ENCODE measurements around the gene KLF13.

KLF13 gene

DNA sequence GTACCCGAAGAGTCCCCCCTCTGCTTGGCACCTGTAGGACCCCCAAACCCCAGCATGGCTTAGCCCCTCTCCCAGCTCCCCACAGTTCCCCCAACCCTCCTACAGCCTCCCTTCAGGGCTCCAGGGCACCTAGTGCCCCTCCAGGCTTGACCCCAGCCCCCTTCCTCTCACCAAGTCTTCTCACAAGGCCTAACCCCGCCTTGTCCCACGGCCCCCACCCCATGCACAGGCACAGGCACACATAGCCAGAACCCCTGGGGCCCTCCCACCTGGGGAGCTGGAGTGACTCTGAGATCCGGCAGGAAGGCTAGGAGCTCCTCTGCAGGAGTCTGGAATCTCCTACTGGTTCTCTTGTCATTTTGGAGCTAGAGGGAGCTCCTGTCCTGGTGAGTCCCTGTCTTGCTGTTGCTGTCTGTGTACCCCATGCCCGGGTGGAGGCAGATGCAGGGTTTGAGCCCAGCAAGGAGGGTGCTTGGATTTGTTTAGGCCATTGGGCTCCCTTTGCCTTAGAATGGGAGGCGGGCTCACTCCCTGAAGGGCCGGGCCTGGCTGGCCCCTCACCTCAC, 39.6 kb downstream of the KLF13 start:
- no peak for FAIRE-seq

DNA sequence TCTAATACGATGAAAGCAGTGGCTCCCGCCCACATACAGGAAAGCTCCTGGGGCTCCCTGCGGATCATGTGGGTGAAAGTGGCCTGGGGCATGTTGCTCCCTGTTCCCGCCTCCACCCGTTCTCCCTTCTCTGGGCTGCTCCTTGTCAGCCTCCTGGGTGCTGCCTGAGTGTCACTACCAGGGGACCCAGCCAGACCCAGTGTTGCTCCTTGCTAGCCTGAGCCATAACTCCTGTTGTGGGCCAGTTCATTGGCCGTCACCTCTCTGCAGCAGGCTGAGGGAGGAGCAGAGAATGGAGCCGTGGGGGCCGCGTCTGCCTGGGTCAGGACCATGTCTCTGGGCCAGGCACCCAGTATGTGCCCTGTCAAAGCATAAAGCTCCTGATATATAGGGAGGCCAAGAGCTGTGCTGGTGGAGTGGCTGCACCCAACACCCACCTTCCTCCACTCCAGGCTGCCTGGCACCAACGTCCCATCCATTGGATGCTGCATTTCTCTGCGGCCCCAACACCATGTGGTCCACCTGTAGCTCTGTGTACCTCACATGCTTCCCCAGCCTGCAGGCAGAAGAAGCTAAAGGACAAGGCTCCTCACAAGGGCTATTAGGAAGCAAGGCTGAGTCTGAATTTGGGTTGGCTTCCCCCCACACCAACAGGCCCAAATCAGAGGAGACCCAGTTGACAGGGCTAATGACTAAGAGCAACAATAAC, 40.5 kb downstream of the KLF13 start:
- no peak for FAIRE-seq

DNA sequence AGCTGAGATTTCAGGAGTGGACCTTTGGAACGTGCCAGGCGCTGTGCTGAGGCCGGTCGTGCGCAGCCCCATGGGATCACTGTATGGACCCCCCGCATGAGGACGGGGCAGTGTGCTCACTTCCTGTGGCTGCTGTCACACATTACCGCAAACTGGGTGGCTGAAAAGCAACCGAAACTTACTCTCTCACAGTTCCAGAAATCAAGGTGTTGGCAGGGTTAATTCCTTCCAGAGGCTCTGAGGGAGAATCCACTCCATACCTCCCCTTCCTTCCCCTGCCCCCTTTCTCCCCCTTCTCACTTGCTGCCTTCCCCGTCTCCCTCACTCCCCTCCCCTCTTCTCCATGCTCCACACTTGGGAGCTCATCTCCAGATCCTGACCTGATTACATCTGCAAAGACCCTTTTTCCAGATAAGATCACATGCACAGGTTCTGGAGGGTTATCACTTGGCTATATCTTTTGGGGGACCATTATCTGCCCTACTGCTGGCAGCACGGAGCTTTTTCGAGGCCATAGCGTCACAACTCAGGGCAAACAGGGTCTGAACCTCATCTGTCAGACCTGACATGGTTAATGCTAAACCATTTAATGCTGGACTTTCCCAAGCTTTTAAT, 41.2 kb downstream of the KLF13 start:
- no peak for FAIRE-seq

DNA sequence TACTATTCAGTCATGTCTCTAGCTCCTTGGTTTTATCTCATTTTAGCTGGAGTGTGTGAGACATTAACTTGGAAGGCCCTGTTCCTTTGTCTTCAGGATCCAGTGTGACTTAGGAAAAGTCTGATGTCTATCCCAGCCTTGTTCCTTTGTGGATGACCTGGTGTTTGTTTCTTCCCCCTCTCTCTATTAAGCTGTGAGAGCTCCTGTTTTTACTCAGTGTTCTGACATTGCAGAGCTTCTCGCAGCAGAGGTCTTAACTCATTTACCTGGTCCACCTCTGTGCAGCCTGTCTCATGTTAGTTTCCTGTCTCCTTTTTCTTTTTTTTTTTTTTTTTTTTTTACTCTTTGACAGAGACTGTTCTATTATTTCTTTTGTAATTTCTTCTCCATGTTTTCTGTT, 43.1 kb downstream of the KLF13 start:
- no peak for FAIRE-seq

DNA sequence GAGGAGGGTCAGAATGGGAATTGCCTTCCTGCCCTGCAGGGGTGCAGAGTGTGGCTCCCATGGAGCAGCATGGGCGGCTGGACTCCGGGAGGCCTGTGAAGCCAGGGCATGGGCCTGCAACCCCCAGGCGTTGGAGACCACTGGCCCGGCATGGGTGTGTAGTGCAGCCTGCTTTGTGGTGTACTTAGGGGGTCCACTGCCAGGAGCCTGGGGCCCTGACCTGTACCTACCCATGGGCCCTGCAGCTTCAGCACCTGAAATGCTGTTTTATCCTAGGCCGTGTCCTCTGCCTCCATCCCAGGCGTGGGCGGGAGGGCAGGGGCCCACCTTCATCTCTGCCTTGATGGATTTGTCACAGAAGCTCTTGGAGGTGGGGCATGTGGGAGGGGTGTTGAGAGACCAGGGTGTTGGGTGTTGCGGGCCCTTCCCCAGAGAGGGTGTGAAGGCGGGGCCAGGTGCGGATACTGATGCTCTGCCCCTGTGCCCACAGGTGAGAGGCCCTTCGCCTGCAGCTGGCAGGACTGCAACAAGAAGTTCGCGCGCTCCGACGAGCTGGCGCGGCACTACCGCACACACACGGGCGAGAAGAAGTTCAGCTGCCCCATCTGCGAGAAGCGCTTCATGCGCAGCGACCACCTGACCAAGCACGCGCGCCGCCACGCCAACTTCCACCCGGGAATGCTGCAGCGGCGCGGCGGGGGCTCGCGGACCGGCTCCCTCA, 45.0 kb downstream of the KLF13 start:
- FAIRE-seq, result no peak

DNA sequence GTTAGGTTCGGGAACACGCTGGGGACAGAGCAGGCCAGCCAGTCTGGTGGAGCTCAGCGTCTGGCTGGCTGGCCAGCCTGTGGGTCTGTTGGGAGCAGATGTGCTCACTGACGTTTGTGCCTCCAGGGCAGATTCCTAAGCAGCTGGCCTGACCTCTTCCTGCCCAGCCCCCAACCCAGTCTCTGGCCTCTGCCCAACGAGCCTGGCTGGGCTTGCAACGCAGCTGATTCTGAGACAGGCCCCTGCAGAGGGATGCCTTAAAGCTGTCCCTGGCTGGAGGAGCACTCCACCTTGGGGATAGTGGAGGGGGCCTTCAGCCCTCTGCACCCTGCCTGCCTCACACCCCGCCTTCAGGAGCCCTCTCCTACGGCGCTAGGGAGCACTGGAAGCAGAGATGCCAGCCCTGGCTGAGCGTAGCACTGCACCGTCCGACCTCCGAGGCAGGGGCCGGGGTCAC, 46.0 kb downstream of the KLF13 start:
- no peak for FAIRE-seq

DNA sequence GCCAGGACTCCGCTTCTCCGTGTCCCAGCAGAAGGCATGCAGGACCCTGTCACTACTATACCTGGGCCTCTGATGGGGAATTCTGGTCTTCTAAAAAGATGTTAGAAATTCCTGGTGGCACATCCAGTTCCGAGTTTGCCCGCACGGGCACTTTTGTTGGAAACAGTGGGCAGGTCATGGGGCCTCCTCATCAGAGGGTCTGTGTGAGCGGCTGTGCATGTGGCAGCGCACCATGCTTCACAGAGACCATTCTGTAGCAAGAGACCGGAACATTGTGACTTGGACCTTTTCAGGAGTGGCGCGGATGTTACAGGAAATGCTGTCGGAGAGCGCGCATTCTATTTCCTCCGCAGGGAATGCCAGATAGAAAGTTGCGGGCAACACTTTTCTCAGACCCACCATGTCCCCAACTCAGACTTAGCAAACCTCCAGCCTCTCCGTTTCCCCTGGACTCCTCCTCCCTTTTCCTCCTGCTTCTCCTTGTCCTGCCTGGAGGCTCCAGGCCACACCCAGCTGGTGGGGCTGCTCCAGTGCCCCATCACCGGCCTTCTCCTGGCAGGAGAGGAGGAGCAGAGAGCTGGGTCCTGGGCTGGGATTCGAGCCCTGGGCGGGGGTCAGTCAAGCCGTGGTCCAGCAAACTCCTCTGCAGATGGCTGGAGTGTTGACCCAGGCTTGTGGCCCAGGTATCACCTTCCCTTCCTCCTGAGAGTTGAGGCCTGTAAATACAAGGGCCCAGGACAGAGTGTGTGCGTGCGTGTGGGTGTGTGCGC, 46.6 kb downstream of the KLF13 start:
- FAIRE-seq, result no peak

DNA sequence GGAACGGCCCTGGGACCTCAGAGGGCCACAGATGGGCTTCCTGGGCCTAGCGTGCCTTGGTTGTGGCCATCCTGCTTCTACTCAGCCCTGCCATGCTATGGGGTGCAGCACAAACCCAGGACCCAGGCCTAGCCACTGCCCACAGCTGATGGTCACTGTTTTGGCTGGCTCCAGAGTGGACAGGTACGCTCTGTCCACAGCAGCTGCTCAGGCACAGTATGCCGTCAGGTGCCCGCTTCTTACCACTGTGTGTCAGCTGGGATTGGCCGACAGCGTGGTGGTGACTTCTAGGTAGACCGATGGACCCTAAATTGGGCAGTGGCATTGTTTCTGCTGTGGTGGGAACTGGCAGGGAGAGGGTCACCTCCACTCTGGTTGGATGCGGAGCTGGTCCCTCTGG, 47.3 kb downstream of the KLF13 start:
- FAIRE-seq, result no peak

DNA sequence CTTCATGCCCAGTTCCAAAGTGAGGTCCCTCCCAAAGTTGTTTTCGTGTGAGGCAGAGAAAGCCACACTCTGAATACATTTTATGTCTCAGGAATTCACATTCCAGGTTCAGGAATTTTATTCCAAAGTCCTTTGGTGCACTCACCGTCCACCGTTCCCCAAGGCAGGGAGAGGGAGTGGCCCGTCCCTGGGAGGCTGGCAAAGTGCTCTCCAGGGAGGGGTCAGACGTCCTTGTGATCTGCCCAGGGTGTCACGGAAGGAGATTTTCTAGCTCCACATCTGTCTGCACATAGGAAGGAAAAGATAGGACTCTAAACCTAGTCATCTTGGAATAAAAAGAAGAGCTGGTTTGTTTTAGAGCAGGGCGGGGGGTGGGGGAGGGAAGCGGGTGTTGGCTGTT, 47.9 kb downstream of the KLF13 start:
- FAIRE-seq, result no peak

DNA sequence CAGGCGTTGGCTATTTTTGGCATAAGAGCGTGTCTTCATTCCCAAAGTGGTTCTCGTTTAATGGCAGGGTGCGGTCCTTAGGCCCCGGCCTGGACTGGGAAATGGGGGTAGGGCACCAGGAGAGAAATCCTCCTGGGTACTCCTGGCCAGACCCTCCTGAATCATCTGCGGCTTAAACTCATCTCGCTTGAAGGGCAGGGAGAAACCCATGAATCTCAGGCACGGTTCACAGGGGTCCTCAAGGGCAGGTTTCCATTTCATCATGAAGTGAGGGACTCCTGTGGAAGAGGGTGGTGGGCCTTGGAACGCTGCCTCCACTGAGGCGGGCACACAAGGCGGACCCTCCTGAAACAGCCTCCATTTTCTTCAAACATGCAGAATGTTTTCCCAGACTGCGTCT, 48.4 kb downstream of the KLF13 start:
- FAIRE-seq, result no peak

DNA sequence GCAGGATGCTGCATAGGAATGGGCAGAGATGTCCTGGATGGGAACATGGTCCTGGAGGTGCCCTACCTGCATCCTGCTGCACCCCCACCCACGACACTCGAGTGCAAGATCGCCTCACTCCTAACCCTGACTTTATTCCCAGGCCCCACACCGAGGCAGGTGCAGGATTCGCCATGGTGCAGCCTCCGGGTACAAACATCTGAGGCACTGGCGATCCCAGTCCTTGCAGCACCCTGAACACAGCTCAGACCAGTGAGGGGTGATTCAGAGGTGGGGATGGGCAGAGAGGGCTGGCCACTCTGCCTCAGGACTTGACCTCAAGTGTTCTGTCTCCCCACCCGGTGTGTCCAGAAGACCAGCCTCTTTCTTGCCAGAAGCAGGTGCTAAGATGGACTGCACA, 49.1 kb downstream of the KLF13 start:
- no peak for FAIRE-seq

DNA sequence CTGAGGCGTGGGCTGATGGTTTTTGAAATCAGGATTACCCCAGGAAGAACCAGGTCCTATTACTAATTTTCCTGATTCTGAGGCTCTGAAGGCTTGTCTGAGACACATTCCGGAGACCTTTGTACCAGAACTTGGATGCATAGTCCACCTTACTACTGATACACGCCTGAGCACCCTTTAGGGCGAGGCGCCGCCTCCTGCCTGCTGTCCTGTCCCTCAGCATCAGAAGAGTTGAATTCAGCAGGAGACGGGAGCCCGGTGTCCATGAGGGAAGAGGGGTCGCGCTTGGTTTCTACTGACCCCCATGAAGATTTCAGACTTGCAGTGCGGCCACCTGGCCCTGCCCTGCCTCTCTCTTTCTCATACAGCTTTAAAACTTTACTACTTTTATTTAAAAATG, 49.9 kb downstream of the KLF13 start:
- FAIRE-seq, result no peak

DNA sequence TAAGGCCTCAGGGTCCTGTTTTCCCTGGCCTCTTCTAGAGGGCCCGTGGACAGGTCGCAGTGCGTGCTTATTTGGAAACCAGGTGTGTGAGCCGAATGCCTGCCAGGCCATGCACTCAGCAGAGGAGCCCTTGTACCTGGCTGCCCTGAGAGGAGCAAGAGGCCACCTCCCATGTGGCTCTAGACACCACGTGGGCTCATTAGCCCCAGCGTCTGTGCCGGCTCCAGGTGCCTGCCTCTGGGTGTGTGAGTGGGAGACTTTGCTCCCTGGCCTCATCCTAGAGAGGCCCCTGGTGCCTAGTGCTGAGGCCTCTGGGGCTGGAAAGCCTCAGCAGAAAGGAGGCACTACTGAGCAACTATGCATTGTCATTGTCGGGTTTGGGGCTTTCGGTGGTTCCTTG, 50.4 kb downstream of the KLF13 start:
- FAIRE-seq, result no peak

DNA sequence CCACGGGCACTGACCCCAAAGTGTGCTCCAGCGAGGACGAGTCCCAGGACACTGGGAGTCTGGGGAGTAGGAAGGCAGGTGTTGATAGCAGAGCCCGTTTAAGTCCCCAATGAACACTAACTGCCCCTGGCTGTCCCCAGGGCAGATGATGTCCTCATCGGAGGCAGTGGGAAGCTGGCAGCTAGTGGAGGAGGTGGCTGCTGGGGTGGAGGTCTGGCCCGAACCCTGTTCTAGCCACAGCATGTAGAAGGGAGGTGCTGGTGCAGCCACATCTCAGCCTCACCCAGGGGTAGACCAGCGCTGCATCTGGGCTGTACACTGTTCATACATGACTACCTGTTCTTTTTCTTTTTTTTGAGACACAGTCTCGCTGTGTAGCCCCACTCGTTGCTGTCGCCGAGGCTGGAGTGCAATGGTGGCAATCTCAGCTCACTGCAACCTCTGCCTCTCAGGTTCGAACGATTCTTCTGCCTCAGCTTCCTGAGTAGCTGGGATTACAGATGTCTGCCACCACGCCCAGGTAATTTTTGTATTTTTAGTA, 51.8 kb downstream of the KLF13 start:
- no peak for FAIRE-seq

DNA sequence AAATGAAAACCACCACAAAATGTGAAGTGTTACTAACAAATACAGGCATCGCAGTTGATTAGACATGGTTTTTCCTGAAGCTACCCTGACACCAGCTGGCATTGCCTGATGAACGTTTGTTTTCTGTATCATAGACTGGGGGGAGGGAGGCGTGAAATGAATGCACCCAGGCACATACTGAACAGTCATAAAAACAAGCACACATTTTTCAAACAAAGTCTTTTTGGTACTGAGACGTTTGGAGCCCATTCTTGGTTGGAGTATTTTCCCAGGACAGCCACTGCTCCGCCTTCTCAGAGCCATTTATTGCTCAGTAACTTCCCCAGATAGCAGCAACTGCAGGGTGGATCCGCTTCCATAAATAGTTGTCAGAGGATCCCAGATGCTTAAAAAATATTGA, 52.4 kb downstream of the KLF13 start:
- FAIRE-seq, result no peak

DNA sequence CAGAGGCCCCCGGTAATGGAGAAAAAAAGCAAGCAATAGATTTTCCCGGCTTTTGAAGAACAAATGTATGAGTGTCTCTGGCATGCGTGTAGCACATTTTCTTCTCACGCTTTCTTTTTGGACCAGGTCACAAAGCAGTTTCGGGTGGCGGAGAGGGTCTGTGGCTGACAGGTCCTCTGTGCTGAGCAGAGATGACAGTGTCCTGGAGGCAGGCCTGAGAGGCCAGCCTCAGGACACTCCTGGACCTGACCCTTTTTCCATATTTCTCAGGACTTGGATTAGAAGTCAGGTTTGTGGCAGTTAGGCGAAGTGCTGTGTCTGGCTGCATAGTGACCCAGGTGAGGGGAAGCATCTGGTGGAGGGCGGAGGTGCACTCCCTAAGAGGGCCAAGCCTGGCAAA, 52.9 kb downstream of the KLF13 start:
- no peak for FAIRE-seq

DNA sequence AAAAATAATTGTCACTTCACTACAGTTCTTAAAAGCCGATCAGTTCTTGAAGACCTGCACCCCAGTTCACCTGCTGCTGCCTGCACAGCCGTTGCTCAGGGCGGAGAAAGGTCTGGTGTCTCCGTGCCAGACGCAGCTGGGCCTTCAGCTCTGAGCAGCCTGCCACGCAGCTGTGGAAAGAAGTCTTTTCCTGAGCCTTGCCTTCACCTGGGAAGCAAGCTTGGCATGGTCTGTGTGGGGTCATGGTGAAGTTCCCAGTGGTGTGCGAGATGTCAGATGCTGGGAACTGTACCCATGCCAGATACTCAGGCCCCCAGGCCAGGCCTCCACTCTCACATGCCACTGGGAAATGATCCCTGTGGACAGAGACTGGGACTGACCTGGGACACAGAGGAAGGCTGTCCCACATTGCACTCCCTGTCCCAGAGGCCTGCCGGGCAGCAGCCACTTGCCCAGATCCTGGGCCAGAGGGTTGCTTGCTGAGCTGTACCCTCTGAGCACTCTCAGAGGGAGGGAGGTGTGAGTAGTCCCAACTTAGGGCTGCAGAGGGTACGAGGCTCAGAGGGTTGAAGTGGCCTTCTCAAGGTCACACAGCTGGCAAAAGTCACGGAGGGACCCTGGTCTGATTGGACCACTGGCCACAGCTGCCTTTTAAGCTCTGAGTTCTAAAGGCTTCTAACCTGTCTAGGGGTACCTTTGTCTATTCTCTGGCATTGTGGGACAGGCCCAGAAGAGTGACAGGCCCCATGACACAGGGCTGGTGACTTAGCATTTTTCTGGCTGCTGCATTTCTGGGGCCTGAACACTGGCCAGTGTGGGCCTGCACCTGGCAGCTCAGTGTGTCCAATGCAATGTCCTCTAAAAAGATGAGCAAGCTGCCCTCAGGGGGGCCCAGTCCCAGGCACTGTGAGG, 55.4 kb downstream of the KLF13 start:
- no peak for FAIRE-seq

DNA sequence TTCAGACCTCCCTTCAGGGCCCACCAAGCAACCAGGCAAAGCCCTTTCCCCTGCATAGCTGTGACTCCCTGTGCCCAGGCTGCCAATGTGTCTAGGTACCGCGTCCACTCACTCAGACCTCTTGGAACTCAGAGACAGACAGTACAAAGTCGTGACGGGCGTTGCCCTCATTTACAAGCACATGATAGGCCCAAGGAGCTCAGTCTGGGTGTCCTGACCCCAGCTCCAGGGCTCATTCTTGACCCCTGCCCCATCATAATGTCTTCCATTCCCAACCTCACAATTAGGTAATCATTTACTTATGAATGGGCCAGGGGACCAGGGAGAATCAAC, 56.0 kb downstream of the KLF13 start:
- FAIRE-seq, result no peak

DNA sequence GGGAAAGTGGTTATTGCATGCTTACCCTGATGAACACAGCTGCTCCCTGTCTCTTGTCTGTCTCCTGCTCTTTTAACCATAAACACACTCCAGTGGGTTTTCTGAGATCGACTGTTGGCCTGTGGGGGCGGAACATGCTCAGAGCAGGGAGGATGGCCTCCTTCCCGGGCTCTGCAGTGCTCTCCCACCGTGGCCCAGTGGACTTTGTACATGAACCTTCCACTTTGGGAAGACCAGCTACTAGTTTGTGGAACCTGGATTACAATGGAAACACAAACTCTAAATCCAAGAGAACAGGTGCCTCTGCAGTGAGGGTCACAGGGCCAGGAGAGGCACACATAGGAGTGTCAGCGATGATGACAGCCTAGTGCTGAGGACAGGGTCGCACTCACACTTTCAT, 56.5 kb downstream of the KLF13 start:
- FAIRE-seq, result no peak

DNA sequence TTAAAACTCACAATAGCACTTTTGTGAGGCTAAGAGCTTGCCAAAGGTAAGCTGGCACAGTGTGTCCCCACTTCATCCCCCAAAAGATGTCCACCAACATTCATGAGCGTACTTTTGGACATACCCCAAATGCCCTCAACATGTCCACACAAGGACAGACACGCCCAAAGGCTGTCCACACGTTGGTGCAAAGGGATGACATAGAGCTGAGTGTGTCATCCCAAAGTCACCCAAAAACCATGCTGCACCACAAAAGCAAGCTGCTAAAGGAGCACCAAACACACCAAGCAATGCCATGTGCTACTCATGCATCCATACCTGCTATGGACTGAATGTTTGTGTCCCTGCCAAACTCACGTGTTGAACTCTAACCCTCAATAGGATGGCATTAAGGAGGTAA, 57.9 kb downstream of the KLF13 start:
- no peak for FAIRE-seq

DNA sequence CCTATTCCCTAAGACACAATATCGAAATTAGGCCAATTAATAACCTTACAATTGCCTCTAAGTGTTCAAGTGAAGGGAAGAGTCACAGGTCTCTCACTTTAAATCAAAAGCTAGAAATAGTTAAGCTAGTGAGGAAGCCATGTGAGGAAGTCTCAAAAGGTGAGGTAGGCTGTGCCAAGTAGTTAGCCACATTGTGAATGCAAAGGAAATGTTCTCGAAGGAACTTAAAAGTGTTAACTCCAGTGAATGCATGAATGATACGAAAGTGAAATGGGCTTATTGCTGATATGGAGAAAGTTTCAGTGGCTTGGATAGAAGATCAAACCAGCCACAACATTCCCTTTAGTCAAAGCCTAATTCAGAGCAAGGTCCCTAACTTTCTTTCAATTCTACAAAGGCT, 59.1 kb downstream of the KLF13 start:
- FAIRE-seq, result no peak

DNA sequence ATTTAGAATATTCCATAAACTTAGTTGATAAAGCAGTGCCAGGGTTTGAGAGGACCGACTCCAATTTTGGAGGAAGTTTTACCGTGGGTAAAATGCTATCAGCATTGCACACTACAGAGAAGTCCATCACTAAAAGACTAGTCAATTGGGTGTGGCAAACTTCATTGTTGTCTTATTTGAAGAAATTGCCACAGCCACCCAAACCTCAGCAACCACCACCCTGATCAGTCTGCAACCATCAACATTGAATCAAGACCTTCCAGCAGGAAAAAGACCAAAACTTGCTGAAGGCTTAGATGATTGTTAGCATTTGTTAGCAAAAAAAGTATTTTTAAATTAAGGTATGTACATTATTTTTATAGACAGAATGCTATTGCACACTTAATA, 60.5 kb downstream of the KLF13 start:
- no peak for FAIRE-seq

Data from A204.1 (cell line).